Panc1 (cell line): ENCODE data around the gene PHF21A. TPM values are rescaled to one million over a fixed set of nuclear protein-coding genes. Genes with fewer than 3 reads are reported as not detected.

Experiments used
- ATAC-seq: fragments of 200-7000 bp; cut with Tn5 transposase; 2 replicates; pipeline ENCODE4 v1.9.1; 2020; ENCODE audit warnings: mild to moderate bottlenecking, moderate library complexity
- BruUV-seq: library from RNA; stranded (reverse); fragments of 400-500 nt; replicated peaks from 2 replicates; lab custom pipeline; 2021; lab: Mats Ljungman, UMichigan
- CTCF ChIA-PET: fragments of 300-600 bp; sonication (Branson Sonifier 250); formaldehyde crosslinking; loops from one replicate; lab custom pipeline; 2022; ENCODE audit warnings: antibody characterized with exemption; lab: Charles Lee
- POLR2A ChIA-PET: fragments of 300-600 bp; sonication (Branson Sonifier 250); formaldehyde crosslinking; loops from one replicate; lab custom pipeline; 2022; ENCODE audit warnings: antibody characterized with exemption; lab: Charles Lee
- DNase-seq: peaks from one replicate; pipeline ENCODE4 v3.0.0-alpha.2; 2010; ENCODE audit warnings: low read depth, low spot score
- H3K27ac ChIP-seq: 2 replicates; pipeline ENCODE4 v1.5.1; 2011; ENCODE audit warnings: mild to moderate bottlenecking, low read length, inconsistent platforms
- H3K27me3 ChIP-seq: fragments of 200-500 bp; sonication (Bioruptor generic); 2 replicates; pipeline ENCODE4 v1.6.0; 2014; ENCODE audit warnings: low read length, inconsistent platforms; ENCODE audit not compliant: control insufficient read depth, insufficient read depth
- H3K36me3 ChIP-seq: fragments of 200-500 bp; sonication (Bioruptor generic); 2 replicates; pipeline ENCODE4 v1.5.1; 2014; ENCODE audit warnings: inconsistent platforms, mild to moderate bottlenecking, low read length, moderate library complexity; ENCODE audit not compliant: control insufficient read depth, insufficient read depth
- H3K4me1 ChIP-seq: 2 replicates; pipeline ENCODE4 v1.5.1; 2011; ENCODE audit warnings: inconsistent platforms, mild to moderate bottlenecking, low read length, moderate library complexity; ENCODE audit not compliant: control insufficient read depth, insufficient read depth
- H3K4me3 ChIP-seq, 2 experiments: 2 replicates each; pipeline ENCODE4 v1.5.1; 2011 to 2012; ENCODE audit warnings: low read depth in 2 of 2, low read length in 2 of 2, mild to moderate bottlenecking in 2 of 2, inconsistent platforms in 1 of 2, moderate library complexity in 1 of 2
- H3K9me3 ChIP-seq: fragments of 200-500 bp; sonication (Bioruptor generic); 2 replicates; pipeline ENCODE4 v1.5.1; 2014; ENCODE audit warnings: low read depth, mild to moderate bottlenecking, inconsistent platforms, low read length, moderate library complexity; ENCODE audit not compliant: control insufficient read depth, insufficient read depth
- CTCF ChIP-seq: fragments of 450-650 bp; IDR thresholded peaks from 2 replicates; pipeline ENCODE4 v1.5.1; 2017; ENCODE audit warnings: mild to moderate bottlenecking
- POLR2AphosphoS5 ChIP-seq: IDR thresholded peaks from 2 replicates; pipeline ENCODE4 v1.6.1; 2012; ENCODE audit warnings: mild to moderate bottlenecking, low read depth, low read length, moderate library complexity
- SIN3A ChIP-seq: IDR thresholded peaks from 2 replicates; pipeline ENCODE4 v1.6.1; 2012; ENCODE audit warnings: low read depth, mild to moderate bottlenecking, low read length, moderate library complexity, borderline replicate concordance; ENCODE audit not compliant: insufficient read depth
- TCF7L2 ChIP-seq: IDR thresholded peaks from 2 replicates; pipeline ENCODE4 v1.6.1; 2011; ENCODE audit warnings: mild to moderate bottlenecking, low read depth, low read length, inconsistent platforms
- in situ Hi-C: cut with HindIII; loops from 2 replicates; pipeline ENCODE4 v1.10.0; 2016; ENCODE audit warnings: low sequenced_read_pairs, low pct_unique_long_range_greater_than_20kb
- intact Hi-C: fragments of 100-400 bp; cut with micrococcal nuclease; formaldehyde crosslinking; loops from one replicate; pipeline ENCODE4 v1.10.0; 2022; ENCODE audit not compliant: unreplicated experiment
- total RNA-seq: library from RNA; stranded (reverse); gene quantifications from one replicate; pipeline ENCODE4 v1.2.1, GENCODE V29; 2021; ENCODE audit not compliant: unreplicated experiment
- TF ChIP-seq, protein P1 (sequence below), 2 experiments: IDR thresholded peaks; 2 replicates each; pipeline ENCODE4 v1.6.1; 2011 to 2012; ENCODE audit warnings: low read depth in 2 of 2, control low read depth in 1 of 2, low read length in 1 of 2, mild to moderate bottlenecking in 1 of 2, moderate library complexity in 1 of 2; ENCODE audit not compliant: insufficient read depth in 1 of 2

Gene PHF21A
- total RNA-seq, 1 experiment from 2014 or later: 45.7 TPM

- no peak for TF ChIP-seq CTCF
- no peak for TF ChIP-seq TCF7L2
- POLR2A ChIA-PET: interaction anchor here (0.6 kb wide), 2 partner anchors 72 to 446 kb away, joined by 3 read pairs; no protein-coding TSS in a partner anchor
- DNase-seq (no peak), ATAC-seq (peak; percentile 0; the same call in 1 of the 2 replicates)
- intact Hi-C loops (no loop called here), in situ Hi-C loops (no loop called here)
- Histone ChIP-seq H3K9me3 (no peaks in the 10 kb centered on the region), H3K4me1 (peaks cover 11% of the 10 kb centered on the region), H3K4me3 (peak overlapping the region; percentile 95 to 100), H3K27ac (peak overlapping the region; percentile 94), H3K36me3 (peaks cover 9% of the 10 kb centered on the region), H3K27me3 (no peaks in the 10 kb centered on the region)
- CTCF ChIA-PET: interaction anchor here (0.7 kb wide), 1 partner anchor 199 kb away, joined by 3 read pairs; no protein-coding TSS in a partner anchor
- BruUV-seq: TSS peak; percentile 78
Measured at GRCh38 chr11:45917286-45917622, 204.0 kb downstream of the PHF21A start.

- H3K4me3 ChIP-seq: no peak overlapping the region
- peaks cover 11% of the 10 kb centered on the region for H3K4me1 ChIP-seq
- ATAC-seq (no peak), DNase-seq (no peak)
- ChIA-PET CTCF (no interaction called here), POLR2A (no interaction called here)
- peaks cover 9% of the 10 kb centered on the region for H3K36me3 ChIP-seq
- in situ Hi-C loops (no loop called here), intact Hi-C loops (no loop called here)
- no peak for TF ChIP-seq POLR2AphosphoS5
- no peak for TF ChIP-seq SIN3A
- no peak for TF ChIP-seq CTCF
- TF ChIP-seq TCF7L2: no peak
- TF ChIP-seq, protein P1, sequence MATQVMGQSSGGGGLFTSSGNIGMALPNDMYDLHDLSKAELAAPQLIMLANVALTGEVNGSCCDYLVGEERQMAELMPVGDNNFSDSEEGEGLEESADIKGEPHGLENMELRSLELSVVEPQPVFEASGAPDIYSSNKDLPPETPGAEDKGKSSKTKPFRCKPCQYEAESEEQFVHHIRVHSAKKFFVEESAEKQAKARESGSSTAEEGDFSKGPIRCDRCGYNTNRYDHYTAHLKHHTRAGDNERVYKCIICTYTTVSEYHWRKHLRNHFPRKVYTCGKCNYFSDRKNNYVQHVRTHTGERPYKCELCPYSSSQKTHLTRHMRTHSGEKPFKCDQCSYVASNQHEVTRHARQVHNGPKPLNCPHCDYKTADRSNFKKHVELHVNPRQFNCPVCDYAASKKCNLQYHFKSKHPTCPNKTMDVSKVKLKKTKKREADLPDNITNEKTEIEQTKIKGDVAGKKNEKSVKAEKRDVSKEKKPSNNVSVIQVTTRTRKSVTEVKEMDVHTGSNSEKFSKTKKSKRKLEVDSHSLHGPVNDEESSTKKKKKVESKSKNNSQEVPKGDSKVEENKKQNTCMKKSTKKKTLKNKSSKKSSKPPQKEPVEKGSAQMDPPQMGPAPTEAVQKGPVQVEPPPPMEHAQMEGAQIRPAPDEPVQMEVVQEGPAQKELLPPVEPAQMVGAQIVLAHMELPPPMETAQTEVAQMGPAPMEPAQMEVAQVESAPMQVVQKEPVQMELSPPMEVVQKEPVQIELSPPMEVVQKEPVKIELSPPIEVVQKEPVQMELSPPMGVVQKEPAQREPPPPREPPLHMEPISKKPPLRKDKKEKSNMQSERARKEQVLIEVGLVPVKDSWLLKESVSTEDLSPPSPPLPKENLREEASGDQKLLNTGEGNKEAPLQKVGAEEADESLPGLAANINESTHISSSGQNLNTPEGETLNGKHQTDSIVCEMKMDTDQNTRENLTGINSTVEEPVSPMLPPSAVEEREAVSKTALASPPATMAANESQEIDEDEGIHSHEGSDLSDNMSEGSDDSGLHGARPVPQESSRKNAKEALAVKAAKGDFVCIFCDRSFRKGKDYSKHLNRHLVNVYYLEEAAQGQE (IDR thresholded peaks at IDR 0.05; ENCODE audit: insufficient read depth in 1 of 2, low read depth in 2 of 2, low read length in 1 of 2): no peak
- no peaks in the 10 kb centered on the region for H3K9me3 ChIP-seq
- no peak overlapping the region for H3K27ac ChIP-seq
- no TSS peak for BruUV-seq
- H3K27me3 ChIP-seq: no peaks in the 10 kb centered on the region
Measured at GRCh38 chr11:45915446-45915845, 205.8 kb downstream of the PHF21A start.
